Glutamatergic neuron (in vitro differentiated cells): ENCODE data around the gene SIN3A. TPM values are rescaled to one million over a fixed set of nuclear protein-coding genes. Genes with fewer than 3 reads are reported as not detected.
"Not testable (repeated sequence)": the region's sequence is repeated elsewhere in the genome, so short reads cannot be mapped to it uniquely, and the experiment has no call there.

Experiments
- DNase-seq: peaks from one replicate; pipeline ENCODE4 v3.0.0; 2022
- H3K27ac Mint-ChIP-seq: one replicate; pipeline ENCODE4 v1.8.0; 2020; ENCODE audit warnings: mild to moderate bottlenecking, mixed read lengths, inconsistent platforms; ENCODE audit not compliant: unreplicated experiment
- H3K27me3 Mint-ChIP-seq: one replicate; pipeline ENCODE4 v1.8.0; 2020; ENCODE audit warnings: mild to moderate bottlenecking, moderate library complexity, mixed read lengths, inconsistent platforms; ENCODE audit not compliant: unreplicated experiment
- H3K36me3 Mint-ChIP-seq: one replicate; pipeline ENCODE4 v1.8.0; 2020; ENCODE audit warnings: mild to moderate bottlenecking, mixed read lengths, inconsistent platforms; ENCODE audit not compliant: unreplicated experiment
- H3K4me1 Mint-ChIP-seq: one replicate; pipeline ENCODE4 v1.8.0; 2020; ENCODE audit warnings: mild to moderate bottlenecking, low read depth, mixed read lengths, inconsistent platforms; ENCODE audit not compliant: unreplicated experiment
- H3K4me3 Mint-ChIP-seq: one replicate; pipeline ENCODE4 v1.8.0; 2020; ENCODE audit warnings: mild to moderate bottlenecking, mixed read lengths, inconsistent platforms; ENCODE audit not compliant: unreplicated experiment
- H3K9me3 Mint-ChIP-seq: one replicate; pipeline ENCODE4 v1.8.0; 2020; ENCODE audit warnings: mild to moderate bottlenecking, moderate library complexity, mixed read lengths, inconsistent platforms; ENCODE audit not compliant: unreplicated experiment
- total RNA-seq: library from RNA; stranded (reverse); fragmentation: NEBNext Ultra II Directional; extraction: Animal tissue kit (Norgen Biotek cat#: 25700); gene quantifications from one replicate; pipeline ENCODE4 v1.2.1, GENCODE V29; 2021; ENCODE audit not compliant: unreplicated experiment
- TF ChIP-seq, protein P1 (sequence below): fragments of 200-600 bp; sonication (generic); IDR thresholded peaks from one replicate; pipeline ENCODE4 v1.5.0; 2021; ENCODE audit not compliant: partially characterized antibody, unreplicated experiment

SIN3A gene
- total RNA-seq, 1 donor from 2014 or later: 45.4 TPM

DNA sequence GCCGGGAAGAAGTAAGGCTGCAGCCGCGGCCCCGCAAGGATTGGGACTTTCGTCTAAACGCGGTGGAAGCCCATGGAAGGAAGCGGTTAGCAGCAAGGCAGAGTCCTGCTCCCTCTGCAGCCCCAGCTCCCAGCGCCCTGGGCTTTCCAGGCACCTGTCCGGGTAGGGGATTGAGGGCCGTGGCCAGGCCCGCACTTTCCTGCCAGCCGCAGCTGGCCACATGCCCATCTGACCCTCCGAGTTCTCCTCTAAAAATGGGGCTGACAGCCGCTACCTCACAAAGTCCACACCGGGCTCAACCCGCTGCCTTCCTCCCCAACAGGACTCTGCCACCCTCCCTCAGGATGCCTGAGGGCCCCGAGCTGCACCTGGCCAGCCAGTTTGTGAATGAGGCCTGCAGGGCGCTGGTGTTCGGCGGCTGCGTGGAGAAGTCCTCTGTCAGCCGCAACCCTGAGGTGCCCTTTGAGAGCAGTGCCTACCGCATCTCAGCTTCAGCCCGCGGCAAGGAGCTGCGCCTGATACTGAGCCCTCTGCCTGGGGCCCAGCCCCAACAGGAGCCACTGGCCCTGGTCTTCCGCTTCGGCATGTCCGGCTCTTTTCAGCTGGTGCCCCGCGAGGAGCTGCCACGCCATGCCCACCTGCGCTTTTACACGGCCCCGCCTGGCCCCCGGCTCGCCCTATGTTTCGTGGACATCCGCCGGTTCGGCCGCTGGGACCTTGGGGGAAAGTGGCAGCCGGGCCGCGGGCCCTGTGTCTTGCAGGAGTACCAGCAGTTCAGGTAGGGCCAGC, 102.7 kb downstream of the SIN3A start:
- H3K27ac Mint-ChIP-seq: no peak overlapping the region

GRCh38 chr15:75348034-75348561, 103.4 kb downstream of the SIN3A start:
- peaks cover 1% of the 10 kb centered on the region for H3K4me1 Mint-ChIP-seq
- TF ChIP-seq, protein P1, sequence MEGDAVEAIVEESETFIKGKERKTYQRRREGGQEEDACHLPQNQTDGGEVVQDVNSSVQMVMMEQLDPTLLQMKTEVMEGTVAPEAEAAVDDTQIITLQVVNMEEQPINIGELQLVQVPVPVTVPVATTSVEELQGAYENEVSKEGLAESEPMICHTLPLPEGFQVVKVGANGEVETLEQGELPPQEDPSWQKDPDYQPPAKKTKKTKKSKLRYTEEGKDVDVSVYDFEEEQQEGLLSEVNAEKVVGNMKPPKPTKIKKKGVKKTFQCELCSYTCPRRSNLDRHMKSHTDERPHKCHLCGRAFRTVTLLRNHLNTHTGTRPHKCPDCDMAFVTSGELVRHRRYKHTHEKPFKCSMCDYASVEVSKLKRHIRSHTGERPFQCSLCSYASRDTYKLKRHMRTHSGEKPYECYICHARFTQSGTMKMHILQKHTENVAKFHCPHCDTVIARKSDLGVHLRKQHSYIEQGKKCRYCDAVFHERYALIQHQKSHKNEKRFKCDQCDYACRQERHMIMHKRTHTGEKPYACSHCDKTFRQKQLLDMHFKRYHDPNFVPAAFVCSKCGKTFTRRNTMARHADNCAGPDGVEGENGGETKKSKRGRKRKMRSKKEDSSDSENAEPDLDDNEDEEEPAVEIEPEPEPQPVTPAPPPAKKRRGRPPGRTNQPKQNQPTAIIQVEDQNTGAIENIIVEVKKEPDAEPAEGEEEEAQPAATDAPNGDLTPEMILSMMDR: no peak
- peaks cover 6% of the 10 kb centered on the region for H3K27me3 Mint-ChIP-seq
- no peaks in the 10 kb centered on the region for H3K36me3 Mint-ChIP-seq
- H3K4me3 Mint-ChIP-seq: peak overlapping the region; percentile 89
- DNase-seq: peak; percentile 36
- H3K27ac Mint-ChIP-seq: no peak overlapping the region
- peaks cover 7% of the 10 kb centered on the region for H3K9me3 Mint-ChIP-seq

More for the DNA sequence above, 102.7 kb downstream of the SIN3A start:
- H3K27me3 Mint-ChIP-seq: peaks cover 6% of the 10 kb centered on the region
- peaks cover 1% of the 10 kb centered on the region for H3K4me1 Mint-ChIP-seq
- no peaks in the 10 kb centered on the region for H3K36me3 Mint-ChIP-seq
- peak; percentile 36 for DNase-seq
- H3K4me3 Mint-ChIP-seq: peak overlapping the region; percentile 89
- TF ChIP-seq, protein P1: no peak
- H3K9me3 Mint-ChIP-seq: peaks cover 8% of the 10 kb centered on the region

GRCh38 chr15:75347222-75348033, 104.1 kb downstream of the SIN3A start:
- TF ChIP-seq, protein P1: no peak
- H3K36me3 Mint-ChIP-seq: no peaks in the 10 kb centered on the region
- H3K9me3 Mint-ChIP-seq: peaks cover 6% of the 10 kb centered on the region
- DNase-seq: peak; percentile 67
- H3K4me3 Mint-ChIP-seq: peak overlapping the region; percentile 86
- H3K4me1 Mint-ChIP-seq: peaks cover 1% of the 10 kb centered on the region
- H3K27ac Mint-ChIP-seq: no peak overlapping the region
- H3K27me3 Mint-ChIP-seq: peaks cover 6% of the 10 kb centered on the region

DNA sequence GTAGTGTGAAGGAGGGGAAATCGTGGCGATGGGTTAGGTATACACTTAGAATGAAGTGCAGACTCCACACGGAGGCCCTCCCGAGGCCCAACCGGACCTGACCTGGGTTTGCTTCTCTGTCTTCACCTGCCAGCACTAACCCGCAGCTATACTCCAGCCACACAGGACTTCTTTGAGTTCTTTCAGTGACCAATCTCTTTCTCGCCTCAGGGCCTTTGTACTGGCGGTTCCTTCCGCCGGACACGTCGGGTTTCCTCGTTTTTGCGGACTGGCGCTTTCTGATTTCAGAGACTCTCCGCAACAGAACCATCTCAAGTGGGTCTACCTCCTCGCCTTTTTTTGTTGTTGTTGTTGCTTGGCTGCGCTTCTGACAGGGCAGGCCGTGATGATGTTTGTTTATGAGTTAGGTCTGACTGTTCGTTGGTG, 104.7 kb downstream of the SIN3A start, which contains the start of gene NEIL1:
Gene NEIL1 (plus strand): TSS at position 244 of the 426 bp plus-strand sequence. CDS start 1,867 bp downstream, outside the sequence.
- TF ChIP-seq, protein P1: no peak
- Mint-ChIP-seq H3K4me3 (peak within 1 kb of the TSS; percentile 86), H3K36me3 (no peaks in the 10 kb centered on the region), H3K27me3 (peaks cover 6% of the 10 kb centered on the region), H3K9me3 (peaks cover 6% of the 10 kb centered on the region), H3K4me1 (peaks cover 1% of the 10 kb centered on the region), H3K27ac (no peak within 1 kb of the TSS)
- no peak for DNase-seq

DNA sequence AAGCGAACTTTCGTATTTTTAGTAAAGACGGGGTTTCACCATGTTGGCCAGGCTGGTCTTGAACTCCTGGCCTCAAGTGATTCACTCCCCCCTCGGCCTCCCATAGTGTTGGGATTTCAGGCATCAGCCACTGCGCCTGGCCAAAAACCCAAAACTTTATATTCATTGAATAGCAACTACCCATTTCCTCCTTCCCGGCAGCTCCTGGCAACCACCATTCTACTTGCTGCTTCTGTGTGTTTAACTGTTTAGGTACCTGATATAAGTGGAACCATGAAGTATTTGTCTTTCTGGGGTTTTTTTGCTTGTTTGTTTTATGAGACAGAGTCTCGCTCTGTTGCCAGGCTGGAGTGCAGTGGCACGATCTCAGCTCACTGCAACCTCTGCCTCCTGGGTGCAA, 107.5 kb downstream of the SIN3A start:
- not testable (repeated sequence) for H3K4me1 Mint-ChIP-seq, H3K4me3 Mint-ChIP-seq, DNase-seq, H3K9me3 Mint-ChIP-seq, H3K36me3 Mint-ChIP-seq, H3K27me3 Mint-ChIP-seq, H3K27ac Mint-ChIP-seq
